HepG2 (cell line): Measurements from ENCODE around the gene ECM1. TPM values are rescaled to one million over a fixed set of nuclear protein-coding genes. Genes with fewer than 3 reads are reported as not detected.

Experiments
- AHR ChIP-seq: IDR thresholded peaks from 2 replicates; pipeline ENCODE4 v1.6.1; 2018; ENCODE audit warnings: missing genetic modification reagents, missing compliant biosample characterization
- CCDC6 ChIP-seq: sonication (generic); formaldehyde crosslinking; IDR thresholded peaks from 2 replicates; pipeline ENCODE4 v1.8.1; 2022; ENCODE audit warnings: mild to moderate bottlenecking, missing genetic modification reagents, moderate library complexity
- ELF3 ChIP-seq: IDR thresholded peaks from 2 replicates; pipeline ENCODE4 v1.6.1; 2016; ENCODE audit warnings: missing genetic modification reagents, missing compliant biosample characterization
- EP300 ChIP-seq, 3 experiments: sonication (generic) in 1 of 3; formaldehyde crosslinking in 1 of 3; IDR thresholded peaks; 2 replicates each; pipeline versions ENCODE4 v1.5.1 to v1.6.1; 2011 to 2020; ENCODE audit warnings: low read depth in 2 of 3, low read length in 2 of 3, borderline replicate concordance in 1 of 3, improper control_type of control experiment in 1 of 3, mild to moderate bottlenecking in 1 of 3, missing genetic modification reagents in 1 of 3, moderate library complexity in 1 of 3
- FOXA3 ChIP-seq: IDR thresholded peaks from 2 replicates; pipeline ENCODE4 v1.6.1; 2016; ENCODE audit warnings: missing genetic modification reagents, missing compliant biosample characterization
- HDAC1 ChIP-seq: sonication (generic); formaldehyde crosslinking; IDR thresholded peaks from 2 replicates; pipeline ENCODE4 v1.5.1; 2020; ENCODE audit warnings: mild to moderate bottlenecking, missing genetic modification reagents
- HNRNPL ChIP-seq: fragments of 200-400 bp; formaldehyde crosslinking; IDR thresholded peaks from 2 replicates; pipeline ENCODE4 v1.6.1; 2017; ENCODE audit warnings: mild to moderate bottlenecking, low read depth, low read length
- KLF16 ChIP-seq, 2 experiments: sonication (generic) in 1 of 2; formaldehyde crosslinking in 1 of 2; IDR thresholded peaks; 2 replicates each; pipeline versions ENCODE4 v1.6.1 to v1.8.0; 2016 to 2023; ENCODE audit warnings: missing genetic modification reagents in 2 of 2, missing compliant biosample characterization in 1 of 2
- RARA ChIP-seq: IDR thresholded peaks from 2 replicates; pipeline ENCODE4 v1.6.1; 2016; ENCODE audit warnings: missing genetic modification reagents, missing compliant biosample characterization
- RCOR2 ChIP-seq: IDR thresholded peaks from 2 replicates; pipeline ENCODE4 v1.6.1; 2016; ENCODE audit warnings: missing biosample characterization, missing genetic modification reagents
- SOX5 ChIP-seq: IDR thresholded peaks from 2 replicates; pipeline ENCODE4 v1.6.1; 2016; ENCODE audit warnings: borderline replicate concordance
- SOX6 ChIP-seq, 2 experiments: fragments of 450-650 bp in 1 of 2; sonication (generic) in 1 of 2; formaldehyde crosslinking in 1 of 2; IDR thresholded peaks; 2 replicates each; pipeline versions ENCODE4 v1.4.0 to v1.6.1; 2017 to 2020; ENCODE audit warnings: antibody characterized with exemption in 1 of 2, mild to moderate bottlenecking in 1 of 2, missing genetic modification reagents in 1 of 2
- SRSF1 ChIP-seq: fragments of 200-400 bp; formaldehyde crosslinking; optimal IDR thresholded peaks from 2 replicates; pipeline ENCODE3; 2017; ENCODE audit warnings: mild to moderate bottlenecking, low read depth, low read length, moderate library complexity
- SRY ChIP-seq: sonication (generic); formaldehyde crosslinking; IDR thresholded peaks from 2 replicates; pipeline ENCODE4 v1.8.0; 2022; ENCODE audit warnings: mild to moderate bottlenecking, missing genetic modification reagents
- polyA plus RNA-seq, 8 experiments: library from polyadenylated mRNA; depleted of rRNA in 3 of 8; stranded (reverse) in 7 of 8; unstranded in 1 of 8; fragments of >200 nt; fragmentation: Illumina TruSeq in 4 of 8; extraction: Trizol in 4 of 8; gene quantifications; 2 replicates each; pipeline versions ENCODE4 v1.2.1 to v1.2.3, GENCODE V29; 2011 to 2016; ENCODE audit warnings: low read depth in 4 of 8, missing spikeins in 1 of 8, mixed read lengths in 1 of 8; ENCODE audit not compliant: insufficient read depth in 1 of 8
- total RNA-seq, 5 experiments: library from RNA; depleted of rRNA; stranded (reverse); fragments of >200 nt; fragmentation: Illumina TruSeq; extraction: Trizol; gene quantifications; 2 replicates each; pipeline ENCODE4 v1.2.3, GENCODE V29; 2016; ENCODE audit warnings: low read depth in 1 of 5
- TF ChIP-seq, protein P1 (sequence below): sonication (generic); formaldehyde crosslinking; IDR thresholded peaks from 2 replicates; pipeline ENCODE4 v1.9.0; 2021; ENCODE audit warnings: mild to moderate bottlenecking, missing genetic modification reagents
- TF ChIP-seq, protein P2 (sequence below): sonication (generic); formaldehyde crosslinking; IDR thresholded peaks from 2 replicates; pipeline ENCODE4 v1.8.1; 2023; ENCODE audit warnings: mild to moderate bottlenecking, missing genetic modification reagents, borderline replicate concordance
- TF ChIP-seq, protein P3 (sequence below): sonication (generic); formaldehyde crosslinking; IDR thresholded peaks from 2 replicates; pipeline ENCODE4 v1.5.1; 2020; ENCODE audit warnings: mild to moderate bottlenecking, missing genetic modification reagents, moderate library complexity

The ECM1 gene
- total and polyA plus RNA-seq, 2 of the 13 experiments (the other 11 are each of a cell fraction or from before 2014, with no cell fraction given) = 0.42 to 1.0 TPM

- TF ChIP-seq, protein P1, sequence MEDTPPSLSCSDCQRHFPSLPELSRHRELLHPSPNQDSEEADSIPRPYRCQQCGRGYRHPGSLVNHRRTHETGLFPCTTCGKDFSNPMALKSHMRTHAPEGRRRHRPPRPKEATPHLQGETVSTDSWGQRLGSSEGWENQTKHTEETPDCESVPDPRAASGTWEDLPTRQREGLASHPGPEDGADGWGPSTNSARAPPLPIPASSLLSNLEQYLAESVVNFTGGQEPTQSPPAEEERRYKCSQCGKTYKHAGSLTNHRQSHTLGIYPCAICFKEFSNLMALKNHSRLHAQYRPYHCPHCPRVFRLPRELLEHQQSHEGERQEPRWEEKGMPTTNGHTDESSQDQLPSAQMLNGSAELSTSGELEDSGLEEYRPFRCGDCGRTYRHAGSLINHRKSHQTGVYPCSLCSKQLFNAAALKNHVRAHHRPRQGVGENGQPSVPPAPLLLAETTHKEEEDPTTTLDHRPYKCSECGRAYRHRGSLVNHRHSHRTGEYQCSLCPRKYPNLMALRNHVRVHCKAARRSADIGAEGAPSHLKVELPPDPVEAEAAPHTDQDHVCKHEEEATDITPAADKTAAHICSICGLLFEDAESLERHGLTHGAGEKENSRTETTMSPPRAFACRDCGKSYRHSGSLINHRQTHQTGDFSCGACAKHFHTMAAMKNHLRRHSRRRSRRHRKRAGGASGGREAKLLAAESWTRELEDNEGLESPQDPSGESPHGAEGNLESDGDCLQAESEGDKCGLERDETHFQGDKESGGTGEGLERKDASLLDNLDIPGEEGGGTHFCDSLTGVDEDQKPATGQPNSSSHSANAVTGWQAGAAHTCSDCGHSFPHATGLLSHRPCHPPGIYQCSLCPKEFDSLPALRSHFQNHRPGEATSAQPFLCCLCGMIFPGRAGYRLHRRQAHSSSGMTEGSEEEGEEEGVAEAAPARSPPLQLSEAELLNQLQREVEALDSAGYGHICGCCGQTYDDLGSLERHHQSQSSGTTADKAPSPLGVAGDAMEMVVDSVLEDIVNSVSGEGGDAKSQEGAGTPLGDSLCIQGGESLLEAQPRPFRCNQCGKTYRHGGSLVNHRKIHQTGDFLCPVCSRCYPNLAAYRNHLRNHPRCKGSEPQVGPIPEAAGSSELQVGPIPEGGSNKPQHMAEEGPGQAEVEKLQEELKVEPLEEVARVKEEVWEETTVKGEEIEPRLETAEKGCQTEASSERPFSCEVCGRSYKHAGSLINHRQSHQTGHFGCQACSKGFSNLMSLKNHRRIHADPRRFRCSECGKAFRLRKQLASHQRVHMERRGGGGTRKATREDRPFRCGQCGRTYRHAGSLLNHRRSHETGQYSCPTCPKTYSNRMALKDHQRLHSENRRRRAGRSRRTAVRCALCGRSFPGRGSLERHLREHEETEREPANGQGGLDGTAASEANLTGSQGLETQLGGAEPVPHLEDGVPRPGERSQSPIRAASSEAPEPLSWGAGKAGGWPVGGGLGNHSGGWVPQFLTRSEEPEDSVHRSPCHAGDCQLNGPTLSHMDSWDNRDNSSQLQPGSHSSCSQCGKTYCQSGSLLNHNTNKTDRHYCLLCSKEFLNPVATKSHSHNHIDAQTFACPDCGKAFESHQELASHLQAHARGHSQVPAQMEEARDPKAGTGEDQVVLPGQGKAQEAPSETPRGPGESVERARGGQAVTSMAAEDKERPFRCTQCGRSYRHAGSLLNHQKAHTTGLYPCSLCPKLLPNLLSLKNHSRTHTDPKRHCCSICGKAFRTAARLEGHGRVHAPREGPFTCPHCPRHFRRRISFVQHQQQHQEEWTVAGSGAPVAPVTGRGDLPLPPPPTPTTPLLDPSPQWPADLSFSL = no peak
- TF ChIP-seq AHR = 0 out of 2 replicates have a peak, but pooled peaks have one; percentile 69
- TF ChIP-seq KLF16 (CRISPR knock-in tag; IDR thresholded peaks at IDR 0.05) = peak in 1 of 2 experiments; percentile 84; a peak in 2 of 4 replicates
- TF ChIP-seq HNRNPL = 0 out of 2 replicates have a peak, but pooled peaks have one; percentile 65
- TF ChIP-seq, protein P2, sequence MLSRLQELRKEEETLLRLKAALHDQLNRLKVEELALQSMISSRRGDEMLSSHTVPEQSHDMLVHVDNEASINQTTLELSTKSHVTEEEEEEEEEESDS (CRISPR knock-in tag) = 0 out of 2 replicates have a peak, but pooled peaks have one; percentile 43
- TF ChIP-seq RARA (CRISPR knock-in tag) = peak; percentile 66; the same call in 1 of the 2 replicates
- TF ChIP-seq EP300 (IDR thresholded peaks at IDR 0.05; ENCODE audit: low read depth in 2 of 2, low read length in 2 of 2) = peak in 1 of 2 experiments; percentile 96; a peak in 2 of 4 replicates
- peak; percentile 83 for TF ChIP-seq EP300 (CRISPR knock-in tag; IDR thresholded peaks at IDR 0.05; ENCODE audit: borderline replicate concordance)
- 0 out of 2 replicates have a peak, but pooled peaks have one; percentile 32 for TF ChIP-seq FOXA3 (CRISPR knock-in tag)
- peak; percentile 43; the same call in 1 of the 2 replicates for TF ChIP-seq HDAC1
- TF ChIP-seq SOX6 (IDR thresholded peaks at IDR 0.05) = no peak
- TF ChIP-seq SOX6 (CRISPR knock-in tag; IDR thresholded peaks at IDR 0.05) = 0 out of 2 replicates have a peak, but pooled peaks have one; percentile 46
- TF ChIP-seq RCOR2 (CRISPR knock-in tag) = peak; percentile 35; the same call in 1 of the 2 replicates
- peak; percentile 73; the same call in 1 of the 2 replicates for TF ChIP-seq ELF3 (CRISPR knock-in tag)
- TF ChIP-seq, protein P3, sequence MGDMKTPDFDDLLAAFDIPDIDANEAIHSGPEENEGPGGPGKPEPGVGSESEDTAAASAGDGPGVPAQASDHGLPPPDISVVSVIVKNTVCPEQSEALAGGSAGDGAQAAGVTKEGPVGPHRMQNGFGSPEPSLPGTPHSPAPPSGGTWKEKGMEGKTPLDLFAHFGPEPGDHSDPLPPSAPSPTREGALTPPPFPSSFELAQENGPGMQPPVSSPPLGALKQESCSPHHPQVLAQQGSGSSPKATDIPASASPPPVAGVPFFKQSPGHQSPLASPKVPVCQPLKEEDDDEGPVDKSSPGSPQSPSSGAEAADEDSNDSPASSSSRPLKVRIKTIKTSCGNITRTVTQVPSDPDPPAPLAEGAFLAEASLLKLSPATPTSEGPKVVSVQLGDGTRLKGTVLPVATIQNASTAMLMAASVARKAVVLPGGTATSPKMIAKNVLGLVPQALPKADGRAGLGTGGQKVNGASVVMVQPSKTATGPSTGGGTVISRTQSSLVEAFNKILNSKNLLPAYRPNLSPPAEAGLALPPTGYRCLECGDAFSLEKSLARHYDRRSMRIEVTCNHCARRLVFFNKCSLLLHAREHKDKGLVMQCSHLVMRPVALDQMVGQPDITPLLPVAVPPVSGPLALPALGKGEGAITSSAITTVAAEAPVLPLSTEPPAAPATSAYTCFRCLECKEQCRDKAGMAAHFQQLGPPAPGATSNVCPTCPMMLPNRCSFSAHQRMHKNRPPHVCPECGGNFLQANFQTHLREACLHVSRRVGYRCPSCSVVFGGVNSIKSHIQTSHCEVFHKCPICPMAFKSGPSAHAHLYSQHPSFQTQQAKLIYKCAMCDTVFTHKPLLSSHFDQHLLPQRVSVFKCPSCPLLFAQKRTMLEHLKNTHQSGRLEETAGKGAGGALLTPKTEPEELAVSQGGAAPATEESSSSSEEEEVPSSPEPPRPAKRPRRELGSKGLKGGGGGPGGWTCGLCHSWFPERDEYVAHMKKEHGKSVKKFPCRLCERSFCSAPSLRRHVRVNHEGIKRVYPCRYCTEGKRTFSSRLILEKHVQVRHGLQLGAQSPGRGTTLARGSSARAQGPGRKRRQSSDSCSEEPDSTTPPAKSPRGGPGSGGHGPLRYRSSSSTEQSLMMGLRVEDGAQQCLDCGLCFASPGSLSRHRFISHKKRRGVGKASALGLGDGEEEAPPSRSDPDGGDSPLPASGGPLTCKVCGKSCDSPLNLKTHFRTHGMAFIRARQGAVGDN (CRISPR knock-in tag) = peak; percentile 64
- peak; percentile 38 for TF ChIP-seq SRSF1
- TF ChIP-seq CCDC6 (CRISPR knock-in tag) = peak; percentile 81
- TF ChIP-seq SOX5 (CRISPR knock-in tag) = peak; percentile 66; the same call in 1 of the 2 replicates
- 0 out of 2 replicates have a peak, but pooled peaks have one; percentile 62 for TF ChIP-seq SRY (CRISPR knock-in tag)
These were observed 54.1 kb downstream of the ECM1 start (continued) for GRCh38 chr1:150561974-150562445.
